Measurements from ENCODE around the gene PAPSS1.

PAPSS1 gene

DNA sequence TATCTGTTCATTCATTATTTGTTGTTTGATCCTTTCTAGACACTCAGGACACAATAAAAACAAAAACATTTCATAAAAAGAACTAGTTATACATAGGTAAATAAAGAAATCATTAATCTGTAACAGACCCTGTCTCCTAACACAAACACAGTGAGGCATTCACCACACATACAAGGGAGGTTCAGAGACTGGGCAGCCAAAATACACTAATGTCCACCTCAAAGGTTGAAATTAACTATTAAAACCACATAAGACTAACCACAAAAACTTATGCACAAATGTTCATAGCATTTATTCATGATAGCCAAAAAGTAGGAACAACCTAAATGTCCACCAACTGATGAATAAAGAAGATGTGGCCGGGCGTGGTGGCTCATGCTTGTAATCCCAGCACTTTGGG is 7.8 kb downstream of the PAPSS1 start:
- Histone ChIP-seq H2BK15ac (replicated peaks; ENCODE audit: low read depth) (no peak overlapping the region), H2BK120ac (ENCODE audit: low read depth, low read length) (no peak overlapping the region), H3K36me3 (ENCODE audit: control insufficient read depth, insufficient read depth, low read length) (no peaks in the 10 kb centered on the region), H3K18ac (ENCODE audit: low read length) (no peak overlapping the region), H2AK5ac (ENCODE audit: low read length) (no peak overlapping the region), H3K79me2 (ENCODE audit: control insufficient read depth, insufficient read depth, low read length) (peaks cover 25% of the 10 kb centered on the region), H4K5ac (ENCODE audit: low read length) (no peak overlapping the region), H3K4ac (ENCODE audit: low read depth, low read length) (no peak overlapping the region), H2BK5ac (ENCODE audit: low read length) (no peak overlapping the region), H3K79me1 (ENCODE audit: low read length) (peaks cover 13% of the 10 kb centered on the region), H3K4me2 (ENCODE audit: low read length) (no peak overlapping the region), H3K23ac (ENCODE audit: low read length) (no peak overlapping the region), H3K4me3 (ENCODE audit: low read length) (no peak overlapping the region), H4K8ac (ENCODE audit: low read depth, low read length) (no peak overlapping the region), H3K9ac (ENCODE audit: low read length) (no peak overlapping the region), H3K27me3 (ENCODE audit: insufficient read depth, low read length, poor library complexity) (no peaks in the 10 kb centered on the region), H3K27ac (ENCODE audit: low read depth, low read length) (no peak overlapping the region), H3K56ac (ENCODE audit: low read length) (no peak overlapping the region), H3K4me1 (ENCODE audit: control insufficient read depth, low read depth, low read length) (no peaks in the 10 kb centered on the region)
- no CpG with 5 or more reads among the region's 2 CpGs for WGBS (ENCODE audit: extremely low coverage, insufficient coverage, low lambda C conversion rate)
- no peak for DNase-seq

DNA sequence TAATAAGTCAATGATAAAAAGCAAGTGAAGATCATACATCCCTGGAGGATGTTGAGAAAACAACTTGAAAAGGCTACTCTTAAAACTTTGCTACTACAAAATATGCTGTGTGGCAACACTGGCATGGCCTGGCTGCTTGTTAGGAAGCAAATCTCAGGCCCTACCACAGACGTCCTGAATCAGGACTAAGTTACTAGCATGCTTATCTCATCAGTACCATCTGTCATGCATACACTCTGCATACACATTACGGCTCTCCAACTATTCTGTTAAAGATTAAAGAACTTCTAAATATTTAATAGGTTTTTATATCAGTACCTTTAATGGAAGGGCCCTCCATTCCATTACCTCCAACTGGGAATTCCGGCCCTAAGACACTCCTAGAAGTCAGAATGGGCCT is 8.2 kb downstream of the PAPSS1 start:
- H3K79me2 ChIP-seq (ENCODE audit: control insufficient read depth, insufficient read depth, low read length) = peaks cover 26% of the 10 kb centered on the region
- H2BK5ac ChIP-seq (ENCODE audit: low read length) = no peak overlapping the region
- no peak overlapping the region for H3K4me3 ChIP-seq (ENCODE audit: low read length)
- DNase-seq = no peak
- H3K56ac ChIP-seq (ENCODE audit: low read length) = no peak overlapping the region
- no peak overlapping the region for H3K18ac ChIP-seq (ENCODE audit: low read length)
- no peaks in the 10 kb centered on the region for H3K4me1 ChIP-seq (ENCODE audit: control insufficient read depth, low read depth, low read length)
- no peak overlapping the region for H3K4me2 ChIP-seq (ENCODE audit: low read length)
- no peaks in the 10 kb centered on the region for H3K36me3 ChIP-seq (ENCODE audit: control insufficient read depth, insufficient read depth, low read length)
- no peak overlapping the region for H3K23ac ChIP-seq (ENCODE audit: low read length)
- H4K8ac ChIP-seq (ENCODE audit: low read depth, low read length) = no peak overlapping the region
- H2AK5ac ChIP-seq (ENCODE audit: low read length) = no peak overlapping the region
- no peak overlapping the region for H2BK15ac ChIP-seq (replicated peaks; ENCODE audit: low read depth)
- no CpG with 5 or more reads among the region's 3 CpGs for WGBS (ENCODE audit: extremely low coverage, insufficient coverage, low lambda C conversion rate)
- H3K79me1 ChIP-seq (ENCODE audit: low read length) = peaks cover 16% of the 10 kb centered on the region
- H3K4ac ChIP-seq (ENCODE audit: low read depth, low read length) = no peak overlapping the region
- H3K27me3 ChIP-seq (ENCODE audit: insufficient read depth, low read length, poor library complexity) = no peaks in the 10 kb centered on the region
- no peak overlapping the region for H3K27ac ChIP-seq (ENCODE audit: low read depth, low read length)
- H3K9ac ChIP-seq (ENCODE audit: low read length) = no peak overlapping the region
- no peak overlapping the region for H4K5ac ChIP-seq (ENCODE audit: low read length)
- H2BK120ac ChIP-seq (ENCODE audit: low read depth, low read length) = no peak overlapping the region

DNA sequence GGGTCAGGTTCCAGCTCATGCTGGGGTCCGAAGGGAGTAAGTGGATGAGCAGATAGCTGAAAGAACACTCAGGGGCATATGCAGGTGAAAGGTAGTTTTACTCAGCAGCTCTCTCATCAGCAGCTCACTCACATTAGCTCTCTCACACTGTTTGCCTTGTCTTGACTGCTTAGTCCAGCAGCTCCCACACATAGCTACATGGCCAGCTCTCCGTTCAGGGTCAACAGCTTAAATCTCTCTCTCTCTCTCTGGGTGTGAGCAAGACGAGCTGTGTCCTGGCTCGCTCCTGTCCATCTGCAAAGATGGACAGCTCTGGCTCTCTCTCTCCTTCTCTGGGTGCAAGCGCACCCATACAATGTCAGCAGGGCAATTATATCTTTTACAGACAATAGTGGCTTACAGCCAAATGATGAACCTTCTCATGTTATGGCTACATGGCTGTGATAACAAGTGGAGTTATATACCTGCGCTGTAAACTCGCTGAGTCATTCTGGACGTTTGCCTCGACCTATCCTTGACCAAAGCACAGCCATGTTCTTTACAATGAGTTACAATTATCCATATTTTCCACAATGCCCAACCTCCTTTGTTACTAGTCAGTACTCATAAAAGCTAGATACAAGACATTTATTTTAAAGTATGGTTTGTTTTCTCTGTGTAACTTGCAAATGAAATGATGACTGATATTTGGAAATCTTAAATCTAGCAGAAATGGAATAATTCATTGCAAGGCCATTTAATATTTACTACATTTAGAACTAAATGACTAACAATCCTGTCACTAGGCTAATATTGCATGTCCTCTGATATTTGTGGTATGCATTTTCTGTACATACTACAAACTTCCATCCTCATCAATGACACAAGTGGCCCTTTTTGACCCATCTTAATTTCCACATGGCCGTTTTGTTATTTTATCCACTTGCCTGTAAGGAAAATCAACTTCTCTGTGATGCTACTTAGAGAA is 9.3 kb downstream of the PAPSS1 start:
- H3K4me2 ChIP-seq (ENCODE audit: low read length) = no peak overlapping the region
- H3K56ac ChIP-seq (ENCODE audit: low read length) = no peak overlapping the region
- H4K5ac ChIP-seq (ENCODE audit: low read length) = no peak overlapping the region
- no peak overlapping the region for H4K8ac ChIP-seq (ENCODE audit: low read depth, low read length)
- no peak overlapping the region for H3K4ac ChIP-seq (ENCODE audit: low read depth, low read length)
- H3K4me3 ChIP-seq (ENCODE audit: low read length) = no peak overlapping the region
- no peaks in the 10 kb centered on the region for H3K36me3 ChIP-seq (ENCODE audit: control insufficient read depth, insufficient read depth, low read length)
- no peak overlapping the region for H3K27ac ChIP-seq (ENCODE audit: low read depth, low read length)
- peaks cover 17% of the 10 kb centered on the region for H3K79me1 ChIP-seq (ENCODE audit: low read length)
- no peak overlapping the region for H2AK5ac ChIP-seq (ENCODE audit: low read length)
- DNase-seq = no peak
- no peaks in the 10 kb centered on the region for H3K4me1 ChIP-seq (ENCODE audit: control insufficient read depth, low read depth, low read length)
- no peak overlapping the region for H3K23ac ChIP-seq (ENCODE audit: low read length)
- no peak overlapping the region for H3K9ac ChIP-seq (ENCODE audit: low read length)
- H3K18ac ChIP-seq (ENCODE audit: low read length) = no peak overlapping the region
- H2BK120ac ChIP-seq (ENCODE audit: low read depth, low read length) = no peak overlapping the region
- no peak overlapping the region for H2BK15ac ChIP-seq (replicated peaks; ENCODE audit: low read depth)
- WGBS (ENCODE audit: extremely low coverage, insufficient coverage, low lambda C conversion rate) = no CpG with 5 or more reads among the region's 10 CpGs
- no peaks in the 10 kb centered on the region for H3K27me3 ChIP-seq (ENCODE audit: insufficient read depth, low read length, poor library complexity)
- H2BK5ac ChIP-seq (ENCODE audit: low read length) = no peak overlapping the region
- H3K79me2 ChIP-seq (ENCODE audit: control insufficient read depth, insufficient read depth, low read length) = peaks cover 22% of the 10 kb centered on the region

DNA sequence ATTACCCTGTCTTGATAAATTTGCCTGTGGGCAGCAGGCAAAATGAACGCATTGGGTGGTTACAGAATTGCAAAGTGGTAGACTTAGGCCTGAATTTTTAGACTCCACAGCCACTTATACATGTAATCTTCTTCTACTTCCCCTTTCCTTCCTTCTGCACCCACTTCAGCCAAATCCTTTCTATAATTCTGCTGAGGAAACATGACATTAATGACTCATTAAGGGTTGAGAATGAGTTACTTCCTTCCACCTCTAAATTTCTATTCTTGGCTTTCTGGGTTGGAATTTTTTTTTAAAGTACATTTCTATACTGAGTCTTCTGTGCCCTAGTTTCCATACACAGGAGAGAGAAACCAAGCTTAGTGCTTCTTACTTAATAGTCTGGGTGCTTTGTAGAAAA is 10.1 kb downstream of the PAPSS1 start:
- no peak overlapping the region for H4K8ac ChIP-seq (ENCODE audit: low read depth, low read length)
- DNase-seq = no peak
- WGBS (ENCODE audit: extremely low coverage, insufficient coverage, low lambda C conversion rate) = no CpG with 5 or more reads among the region's 1 CpG
- peaks cover 20% of the 10 kb centered on the region for H3K79me2 ChIP-seq (ENCODE audit: control insufficient read depth, insufficient read depth, low read length)
- H3K79me1 ChIP-seq (ENCODE audit: low read length) = peaks cover 15% of the 10 kb centered on the region
- no peak overlapping the region for H3K18ac ChIP-seq (ENCODE audit: low read length)
- H2BK120ac ChIP-seq (ENCODE audit: low read depth, low read length) = no peak overlapping the region
- no peak overlapping the region for H3K4ac ChIP-seq (ENCODE audit: low read depth, low read length)
- H3K9ac ChIP-seq (ENCODE audit: low read length) = no peak overlapping the region
- no peak overlapping the region for H3K27ac ChIP-seq (ENCODE audit: low read depth, low read length)
- no peak overlapping the region for H2AK5ac ChIP-seq (ENCODE audit: low read length)
- H3K4me1 ChIP-seq (ENCODE audit: control insufficient read depth, low read depth, low read length) = no peaks in the 10 kb centered on the region
- H2BK15ac ChIP-seq (replicated peaks; ENCODE audit: low read depth) = no peak overlapping the region
- no peak overlapping the region for H2BK5ac ChIP-seq (ENCODE audit: low read length)
- H4K5ac ChIP-seq (ENCODE audit: low read length) = no peak overlapping the region
- no peaks in the 10 kb centered on the region for H3K36me3 ChIP-seq (ENCODE audit: control insufficient read depth, insufficient read depth, low read length)
- no peak overlapping the region for H3K4me3 ChIP-seq (ENCODE audit: low read length)
- no peak overlapping the region for H3K56ac ChIP-seq (ENCODE audit: low read length)
- no peaks in the 10 kb centered on the region for H3K27me3 ChIP-seq (ENCODE audit: insufficient read depth, low read length, poor library complexity)
- H3K23ac ChIP-seq (ENCODE audit: low read length) = no peak overlapping the region
- H3K4me2 ChIP-seq (ENCODE audit: low read length) = no peak overlapping the region

DNA sequence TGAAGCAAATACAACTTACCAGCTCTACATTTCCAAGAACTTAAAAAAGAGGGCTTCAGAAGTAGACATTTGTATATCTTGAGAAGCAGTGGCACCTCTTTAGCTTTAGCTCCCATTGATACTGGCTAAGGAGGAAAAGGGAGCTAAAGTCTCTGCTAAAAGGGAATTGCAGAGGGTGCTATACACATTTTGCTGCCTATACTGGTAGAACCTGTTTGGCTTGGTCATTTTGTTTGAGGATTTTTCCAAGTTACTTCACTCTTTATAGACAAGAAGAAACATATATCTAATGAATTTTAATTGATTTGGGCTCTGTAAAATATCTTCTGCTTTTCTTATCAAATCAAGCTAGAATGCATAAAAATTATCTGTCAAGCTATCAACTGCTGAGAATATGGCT is 11.8 kb downstream of the PAPSS1 start:
- H4K5ac ChIP-seq (ENCODE audit: low read length) = no peak overlapping the region
- H3K79me1 ChIP-seq (ENCODE audit: low read length) = peaks cover 14% of the 10 kb centered on the region
- H2AK5ac ChIP-seq (ENCODE audit: low read length) = no peak overlapping the region
- no peak overlapping the region for H3K9ac ChIP-seq (ENCODE audit: low read length)
- no peaks in the 10 kb centered on the region for H3K36me3 ChIP-seq (ENCODE audit: control insufficient read depth, insufficient read depth, low read length)
- no peak overlapping the region for H3K18ac ChIP-seq (ENCODE audit: low read length)
- H2BK120ac ChIP-seq (ENCODE audit: low read depth, low read length) = no peak overlapping the region
- no peak for DNase-seq
- peaks cover 14% of the 10 kb centered on the region for H3K79me2 ChIP-seq (ENCODE audit: control insufficient read depth, insufficient read depth, low read length)
- no peak overlapping the region for H4K8ac ChIP-seq (ENCODE audit: low read depth, low read length)
- no peak overlapping the region for H3K56ac ChIP-seq (ENCODE audit: low read length)
- no peak overlapping the region for H3K23ac ChIP-seq (ENCODE audit: low read length)
- H3K4me3 ChIP-seq (ENCODE audit: low read length) = no peak overlapping the region
- H3K27ac ChIP-seq (ENCODE audit: low read depth, low read length) = no peak overlapping the region
- no peak overlapping the region for H2BK5ac ChIP-seq (ENCODE audit: low read length)
- H3K4me2 ChIP-seq (ENCODE audit: low read length) = no peak overlapping the region
- no peak overlapping the region for H3K4ac ChIP-seq (ENCODE audit: low read depth, low read length)
- no peaks in the 10 kb centered on the region for H3K4me1 ChIP-seq (ENCODE audit: control insufficient read depth, low read depth, low read length)
- H2BK15ac ChIP-seq (replicated peaks; ENCODE audit: low read depth) = no peak overlapping the region
- H3K27me3 ChIP-seq (ENCODE audit: insufficient read depth, low read length, poor library complexity) = no peaks in the 10 kb centered on the region

Measured in mesendoderm (in vitro differentiated cells).